WERI-Rb-1 (cell line): ENCODE measurements around the gene CARMIL3.

Source experiments
- DNase-seq: peaks from one replicate; pipeline ENCODE4 v3.0.0-alpha.2; 2020
- H3K27ac ChIP-seq: fragments of 250-450 bp; sonication (Bioruptor Pico); 2 replicates; pipeline ENCODE4 v1.5.1; 2020; ENCODE audit warnings: mild to moderate bottlenecking, moderate library complexity
- H3K27me3 ChIP-seq: fragments of 250-450 bp; sonication (Bioruptor Pico); 2 replicates; pipeline ENCODE4 v1.5.1; 2021; ENCODE audit warnings: mild to moderate bottlenecking, low read depth, moderate library complexity; ENCODE audit not compliant: insufficient read depth, severe bottlenecking
- H3K36me3 ChIP-seq: fragments of 250-450 bp; sonication (Bioruptor Pico); 2 replicates; pipeline ENCODE4 v1.5.1; 2020; ENCODE audit warnings: mild to moderate bottlenecking, moderate library complexity
- H3K4me3 ChIP-seq: 2 replicates; pipeline ENCODE4 v1.5.1; 2011; ENCODE audit warnings: low read depth, mild to moderate bottlenecking, control low read depth, low read length
- H3K9me3 ChIP-seq: fragments of 250-450 bp; sonication (Bioruptor Pico); 2 replicates; pipeline ENCODE4 v1.5.1; 2021; ENCODE audit warnings: mild to moderate bottlenecking, moderate library complexity; ENCODE audit not compliant: severe bottlenecking
- CTCF ChIP-seq: IDR thresholded peaks from 2 replicates; pipeline ENCODE4 v1.5.1; 2011; ENCODE audit warnings: low read depth, mild to moderate bottlenecking, control low read depth, inconsistent platforms, low read length

CARMIL3 gene

GRCh38 chr14:24110523-24110922 lies 58.7 kb downstream of the CARMIL3 start:
- no peaks in the 10 kb centered on the region for H3K9me3 ChIP-seq
- TF ChIP-seq CTCF = no peak
- H3K27me3 ChIP-seq = no peaks in the 10 kb centered on the region
- H3K27ac ChIP-seq = no peak overlapping the region
- no peaks in the 10 kb centered on the region for H3K36me3 ChIP-seq
- no peak overlapping the region for H3K4me3 ChIP-seq
- DNase-seq = no peak

- Histone ChIP-seq H3K36me3 (peaks cover 21% of the 10 kb centered on the region), H3K9me3 (no peaks in the 10 kb centered on the region), H3K4me3 (peak overlapping the region; percentile 72), H3K27me3 (no peaks in the 10 kb centered on the region), H3K27ac (peak overlapping the region; percentile 97)
- DNase-seq = no peak
- no peak for TF ChIP-seq CTCF
Measured at GRCh38 chr14:24113379-24113800, 61.6 kb downstream of the CARMIL3 start.

- Histone ChIP-seq H3K27ac (peak overlapping the region; percentile 97), H3K4me3 (peak overlapping the region; percentile 72), H3K27me3 (no peaks in the 10 kb centered on the region), H3K36me3 (peaks cover 27% of the 10 kb centered on the region), H3K9me3 (no peaks in the 10 kb centered on the region)
- no peak for TF ChIP-seq CTCF
- DNase-seq = peak; percentile 95
Measured at GRCh38 chr14:24113801-24114531, 62.2 kb downstream of the CARMIL3 start.

- TF ChIP-seq CTCF = no peak
- Histone ChIP-seq H3K4me3 (peak within 1 kb of the TSS; percentile 72), H3K27me3 (no peaks in the 10 kb centered on the region), H3K27ac (peak within 1 kb of the TSS; percentile 97), H3K9me3 (no peaks in the 10 kb centered on the region), H3K36me3 (peaks cover 35% of the 10 kb centered on the region)
- DNase-seq = peak; percentile 99
Measured at GRCh38 chr14:24114532-24115421, 63.0 kb downstream of the CARMIL3 start, which contains the start of the genes DCAF11 and NRL. Gene DCAF11, plus strand, starts transcription at chr14:24114777. Its CDS starts 818 bp downstream, at chr14:24115595. Gene NRL, minus strand, starts transcription at chr14:24114949. Its CDS starts 32,101 bp downstream, at chr14:24082848.

GRCh38 chr14:24115422-24116127 lies 63.8 kb downstream of the CARMIL3 start:
- H3K9me3 ChIP-seq = no peaks in the 10 kb centered on the region
- DNase-seq = no peak
- TF ChIP-seq CTCF = no peak
- no peaks in the 10 kb centered on the region for H3K27me3 ChIP-seq
- peak overlapping the region; percentile 45 for H3K27ac ChIP-seq
- peak overlapping the region; percentile 72 for H3K4me3 ChIP-seq
- peaks cover 37% of the 10 kb centered on the region for H3K36me3 ChIP-seq
